Loucy (cell line): Measurements from ENCODE around the gene REEP6.

Experiments used
- H2AFZ ChIP-seq: fragments of 200-600 bp; sonication (generic); 2 replicates; pipeline ENCODE4 v1.6.0; 2016; ENCODE audit warnings: antibody characterized with exemption, mild to moderate bottlenecking, low read length, moderate library complexity
- H3F3A ChIP-seq: fragments of 200-600 bp; 2 replicates; pipeline ENCODE4 v1.6.0; 2016; ENCODE audit warnings: antibody characterized with exemption, low read depth, mild to moderate bottlenecking
- H3K27me3 ChIP-seq: fragments of 200-600 bp; sonication (generic); 2 replicates; pipeline ENCODE4 v1.6.1; 2014; ENCODE audit warnings: low read length, mild to moderate bottlenecking; ENCODE audit not compliant: insufficient read depth, poor library complexity, severe bottlenecking
- H3K36me3 ChIP-seq: fragments of 200-600 bp; sonication (generic); 2 replicates; pipeline ENCODE4 v1.6.1; 2016; ENCODE audit warnings: low read length; ENCODE audit not compliant: insufficient read depth
- H3K4me1 ChIP-seq: fragments of 200-600 bp; sonication (generic); 2 replicates; pipeline ENCODE4 v1.5.1; 2014; ENCODE audit warnings: low read length, mild to moderate bottlenecking; ENCODE audit not compliant: insufficient read depth, poor library complexity, severe bottlenecking
- H3K4me2 ChIP-seq: fragments of 200-600 bp; sonication (generic); 2 replicates; pipeline ENCODE4 v1.6.0; 2014; ENCODE audit warnings: antibody characterized with exemption, low read length, low read depth, mild to moderate bottlenecking; ENCODE audit not compliant: poor library complexity, severe bottlenecking
- H3K4me3 ChIP-seq: fragments of 200-600 bp; sonication (generic); 2 replicates; pipeline ENCODE4 v1.5.1; 2014; ENCODE audit warnings: low read length, mild to moderate bottlenecking, mixed read lengths; ENCODE audit not compliant: poor library complexity, severe bottlenecking
- H3K79me2 ChIP-seq: fragments of 200-600 bp; sonication (generic); 2 replicates; pipeline ENCODE4 v1.6.1; 2014; ENCODE audit warnings: low read length; ENCODE audit not compliant: insufficient read depth
- H3K9ac ChIP-seq: fragments of 200-600 bp; sonication (generic); 2 replicates; pipeline ENCODE4 v1.6.0; 2014; ENCODE audit warnings: mild to moderate bottlenecking, low read depth, low read length, moderate library complexity; ENCODE audit not compliant: poor library complexity, severe bottlenecking
- H3K9me2 ChIP-seq: fragments of 200-600 bp; sonication (generic); replicated peaks from 2 replicates; pipeline ENCODE4 v1.6.1; 2016; ENCODE audit warnings: low read depth, low read length, mixed read lengths
- H3K9me3 ChIP-seq: fragments of 200-600 bp; sonication (generic); 2 replicates; pipeline ENCODE4 v1.6.1; 2014; ENCODE audit warnings: mild to moderate bottlenecking, antibody characterized with exemption, low read length, low read depth; ENCODE audit not compliant: insufficient read depth
- H4K20me1 ChIP-seq: fragments of 200-600 bp; sonication (generic); 2 replicates; pipeline ENCODE4 v1.6.0; 2014; ENCODE audit warnings: antibody characterized with exemption, low read length, mild to moderate bottlenecking; ENCODE audit not compliant: insufficient read depth, poor library complexity, severe bottlenecking
- CTCF ChIP-seq: fragments of 200-600 bp; sonication (generic); conservative IDR thresholded peaks from 2 replicates; pipeline ENCODE4 v1.5.1; 2014; ENCODE audit warnings: mild to moderate bottlenecking, antibody characterized with exemption, low read length
- EZH2phosphoT487 ChIP-seq: fragments of 200-600 bp; IDR thresholded peaks from 2 replicates; pipeline ENCODE4 v1.6.1; 2018; ENCODE audit warnings: antibody characterized with exemption, mild to moderate bottlenecking, moderate library complexity, borderline replicate concordance

The REEP6 gene

GRCh38 chr19:1490311-1491113 lies 469 bp upstream of the REEP6 start, which contains the start of gene PCSK4:
Gene PCSK4 (minus strand): TSS chr19:1490350. CDS start chr19:1490346, 4 bp downstream.
- TF ChIP-seq EZH2phosphoT487 = no peak
- TF ChIP-seq CTCF = no peak
- Histone ChIP-seq H3K4me1 (peaks cover 3% of the 10 kb centered on the region), H3K9ac (peak within 1 kb of the TSS; percentile 87), H2AFZ (peak within 1 kb of the TSS; percentile 95), H3K9me2 (no peaks in the 10 kb centered on the region), H3K4me2 (peak within 1 kb of the TSS; percentile 94), H3K4me3 (peak within 1 kb of the TSS; percentile 82), H3K9me3 (no peaks in the 10 kb centered on the region), H3F3A (no peaks in the 10 kb centered on the region), H4K20me1 (no peaks in the 10 kb centered on the region), H3K79me2 (no peaks in the 10 kb centered on the region), H3K27me3 (no peaks in the 10 kb centered on the region), H3K36me3 (no peaks in the 10 kb centered on the region)

DNA sequence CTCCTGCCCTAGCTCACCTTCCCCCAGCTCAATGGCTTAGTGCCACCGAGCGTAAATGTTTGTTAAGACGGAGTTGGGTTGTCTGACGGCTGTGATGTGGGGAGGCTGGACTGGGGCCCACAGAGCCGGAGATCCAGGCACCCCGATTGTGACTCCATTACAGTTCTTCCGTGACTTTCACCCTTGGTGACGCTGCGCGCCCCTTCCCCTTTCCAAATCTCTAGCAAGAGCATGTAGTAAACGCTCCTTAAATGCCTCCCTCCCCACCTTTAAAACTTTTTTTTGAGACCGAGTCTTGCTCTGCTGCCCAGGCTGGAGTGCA lies 829 bp downstream of the REEP6 start:
- Histone ChIP-seq H3K4me1 (peaks cover 3% of the 10 kb centered on the region), H3K9me3 (no peaks in the 10 kb centered on the region), H3K4me3 (peak overlapping the region; percentile 73), H3K4me2 (peak overlapping the region; percentile 76), H4K20me1 (no peaks in the 10 kb centered on the region), H2AFZ (no peak overlapping the region), H3K9ac (no peak overlapping the region), H3K36me3 (no peaks in the 10 kb centered on the region), H3K79me2 (no peaks in the 10 kb centered on the region), H3F3A (no peaks in the 10 kb centered on the region), H3K27me3 (no peaks in the 10 kb centered on the region), H3K9me2 (no peaks in the 10 kb centered on the region)
- no peak for TF ChIP-seq CTCF
- TF ChIP-seq EZH2phosphoT487 = no peak

GRCh38 chr19:1492474-1493006 lies 1.6 kb downstream of the REEP6 start:
- Histone ChIP-seq H3K9me2 (no peaks in the 10 kb centered on the region), H3K9me3 (no peaks in the 10 kb centered on the region), H2AFZ (no peak overlapping the region), H3K79me2 (no peaks in the 10 kb centered on the region), H3K4me3 (no peak overlapping the region), H3K4me2 (no peak overlapping the region), H3F3A (no peaks in the 10 kb centered on the region), H3K4me1 (peaks cover 3% of the 10 kb centered on the region), H3K36me3 (no peaks in the 10 kb centered on the region), H3K9ac (no peak overlapping the region), H3K27me3 (no peaks in the 10 kb centered on the region), H4K20me1 (no peaks in the 10 kb centered on the region)
- TF ChIP-seq CTCF (no peak), EZH2phosphoT487 (no peak)
